ENCODE measurements around the gene RPS6KA4. TPM values are rescaled to one million over a fixed set of nuclear protein-coding genes. Genes with fewer than 3 reads are reported as not detected.

RPS6KA4 gene
- total RNA-seq, 1 donor from 2014 or later: 12.7 TPM

GRCh38 chr11:64353715-64354506 is 5.1 kb upstream of the RPS6KA4 start:
- Histone ChIP-seq H3K27me3 (no peaks in the 10 kb centered on the region), H3K27ac (no peak overlapping the region), H4K20me1 (ENCODE audit: low read depth) (no peaks in the 10 kb centered on the region), H3K4me3 (no peak overlapping the region), H2AFZ (replicated peaks) (no peak overlapping the region), H3K9ac (no peak overlapping the region), H3K79me2 (ENCODE audit: low read depth) (no peaks in the 10 kb centered on the region), H3K4me2 (no peak overlapping the region), H3F3A (ENCODE audit: low read depth) (peaks cover 22% of the 10 kb centered on the region), H3K4me1 (peaks cover 22% of the 10 kb centered on the region), H3K9me3 (ENCODE audit: low read depth) (no peaks in the 10 kb centered on the region), H3K36me3 (no peaks in the 10 kb centered on the region)
- peaks cover 7% of the 10 kb centered on the region for H3K27me3 Mint-ChIP-seq (ENCODE audit: insufficient read depth, low read depth)
- no peak for DNase-seq (ENCODE audit: low spot score)
- H3K27ac Mint-ChIP-seq: no peak overlapping the region
- H3K4me3 Mint-ChIP-seq: no peak overlapping the region
- TF ChIP-seq EZH2 (IDR thresholded peaks at IDR 0.05) (no peak), CTCF (IDR thresholded peaks at IDR 0.05) (no peak), EZH2phosphoT487 (IDR thresholded peaks at IDR 0.05) (no peak)
- H3K9me3 Mint-ChIP-seq: no peaks in the 10 kb centered on the region
- peaks cover 27% of the 10 kb centered on the region for H3K4me1 Mint-ChIP-seq
- no peaks in the 10 kb centered on the region for H3K36me3 Mint-ChIP-seq

- Mint-ChIP-seq H3K27me3 (ENCODE audit: insufficient read depth, low read depth) (peaks cover 4% of the 10 kb centered on the region), H3K9me3 (no peaks in the 10 kb centered on the region), H3K36me3 (no peaks in the 10 kb centered on the region), H3K4me3 (no peak overlapping the region), H3K4me1 (peaks cover 27% of the 10 kb centered on the region), H3K27ac (no peak overlapping the region)
- Histone ChIP-seq H3K27ac (no peak overlapping the region), H3K9ac (no peak overlapping the region), H3K4me3 (no peak overlapping the region), H3K4me2 (peak overlapping the region; percentile 43), H3K36me3 (no peaks in the 10 kb centered on the region), H3K79me2 (ENCODE audit: low read depth) (no peaks in the 10 kb centered on the region), H2AFZ (replicated peaks) (peak overlapping the region; percentile 58), H4K20me1 (ENCODE audit: low read depth) (peaks cover 3% of the 10 kb centered on the region), H3F3A (ENCODE audit: low read depth) (peaks cover 22% of the 10 kb centered on the region), H3K9me3 (ENCODE audit: low read depth) (no peaks in the 10 kb centered on the region), H3K4me1 (peaks cover 21% of the 10 kb centered on the region), H3K27me3 (no peaks in the 10 kb centered on the region)
- DNase-seq (ENCODE audit: low spot score): peak; percentile 83
- no peak for TF ChIP-seq EZH2 (IDR thresholded peaks at IDR 0.05)
- no peak for TF ChIP-seq EZH2phosphoT487 (IDR thresholded peaks at IDR 0.05)
- peak; percentile 66 for TF ChIP-seq CTCF (IDR thresholded peaks at IDR 0.05)
Measured at GRCh38 chr11:64355078-64355940, 3.7 kb upstream of the RPS6KA4 start.

- Mint-ChIP-seq H3K9me3 (no peaks in the 10 kb centered on the region), H3K4me3 (peak overlapping the region; percentile 42), H3K36me3 (peaks cover 2% of the 10 kb centered on the region), H3K27ac (no peak overlapping the region), H3K27me3 (ENCODE audit: insufficient read depth, low read depth) (peaks cover 8% of the 10 kb centered on the region), H3K4me1 (peaks cover 21% of the 10 kb centered on the region)
- H3K4me3 ChIP-seq: no peak overlapping the region
- TF ChIP-seq EZH2phosphoT487 (IDR thresholded peaks at IDR 0.05) (no peak), EZH2 (IDR thresholded peaks at IDR 0.05) (no peak), CTCF (IDR thresholded peaks at IDR 0.05) (peak; percentile 76)
- H3K4me2 ChIP-seq: no peak overlapping the region
- H3K27me3 ChIP-seq: no peaks in the 10 kb centered on the region
- H3K9me3 ChIP-seq (ENCODE audit: low read depth): no peaks in the 10 kb centered on the region
- H3K4me1 ChIP-seq: peaks cover 21% of the 10 kb centered on the region
- H3K9ac ChIP-seq: no peak overlapping the region
- no peaks in the 10 kb centered on the region for H3K79me2 ChIP-seq (ENCODE audit: low read depth)
- no peak overlapping the region for H3K27ac ChIP-seq
- DNase-seq (ENCODE audit: low spot score): peak; percentile 86
- H4K20me1 ChIP-seq (ENCODE audit: low read depth): peaks cover 3% of the 10 kb centered on the region
- no peak overlapping the region for H2AFZ ChIP-seq (replicated peaks)
- no peaks in the 10 kb centered on the region for H3K36me3 ChIP-seq
- peaks cover 18% of the 10 kb centered on the region for H3F3A ChIP-seq (ENCODE audit: low read depth)
Measured at GRCh38 chr11:64356498-64357411, 2.2 kb upstream of the RPS6KA4 start.
